Effector memory CD8-positive, alpha-beta T cell (primary cell): ENCODE results near the gene TES.

ENCODE experiments used
- ATAC-seq: fragments of 150-1000 bp; cut with Tn5 transposase; replicated peaks from 2 replicates; pipeline ENCODE4 v1.10.0; 2021; ENCODE audit warnings: mild to moderate bottlenecking, moderate library complexity
- DNase-seq, 3 experiments: peaks; one replicate each; pipeline ENCODE4 v3.0.0; 2021
- H3K27ac Mint-ChIP-seq, 2 donors: one replicate each; pipeline ENCODE4 v1.8.0; 2022; ENCODE audit warnings: mild to moderate bottlenecking in 2 of 2, mixed read lengths in 2 of 2, moderate library complexity in 2 of 2
- H3K27me3 Mint-ChIP-seq, 2 donors: one replicate each; pipeline ENCODE4 v1.8.0; 2022; ENCODE audit warnings: mixed read lengths in 2 of 2
- H3K36me3 Mint-ChIP-seq: one replicate; pipeline ENCODE4 v1.8.0; 2022; ENCODE audit warnings: mild to moderate bottlenecking, moderate library complexity, mixed read lengths; ENCODE audit not compliant: insufficient read depth
- H3K4me1 Mint-ChIP-seq, 2 donors: one replicate each; pipeline ENCODE4 v1.8.0; 2022; ENCODE audit warnings: low read depth in 2 of 2, mixed read lengths in 2 of 2
- H3K4me3 Mint-ChIP-seq, 2 donors: one replicate each; pipeline ENCODE4 v1.8.0; 2022; ENCODE audit warnings: mild to moderate bottlenecking in 2 of 2, mixed read lengths in 2 of 2, moderate library complexity in 2 of 2
- H3K9me3 Mint-ChIP-seq, 2 donors: one replicate each; pipeline ENCODE4 v1.8.0; 2022; ENCODE audit warnings: mixed read lengths in 2 of 2

TES gene

DNA sequence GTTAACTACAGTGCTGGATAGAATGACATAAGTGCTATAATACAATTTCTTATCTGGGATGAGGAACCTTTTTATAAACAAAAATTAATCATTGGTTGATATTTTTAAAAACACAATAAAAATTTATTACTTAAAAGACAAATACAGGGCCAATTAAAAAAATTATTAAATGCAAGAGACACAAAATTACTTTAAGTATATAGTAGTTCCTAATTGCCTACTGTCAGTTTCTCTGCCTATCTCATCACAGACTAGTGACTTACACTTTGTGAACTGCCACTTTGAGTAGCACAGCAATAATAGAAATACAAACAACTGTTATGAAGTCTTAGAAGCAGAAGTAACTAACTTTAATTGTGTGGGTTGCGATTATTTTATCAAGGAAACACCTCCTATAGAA lies 8.4 kb downstream of the TES start:
- peak overlapping the region; percentile 44 to 66 for H3K4me3 Mint-ChIP-seq

GRCh38 chr7:116219288-116219687 lies 8.9 kb downstream of the TES start:
- Mint-ChIP-seq H3K4me3 (peak overlapping the region; percentile 26 to 66), H3K4me1 (peaks cover 55 to 85% of the 10 kb centered on the region in 2 donors), H3K27ac (peak overlapping the region; percentile 89 to 93), H3K9me3 (no peaks in the 10 kb centered on the region), H3K36me3 (no peaks in the 10 kb centered on the region), H3K27me3 (no peaks in the 10 kb centered on the region)
- ATAC-seq, result no peak
- no peak for DNase-seq

More for the DNA sequence above, 8.4 kb downstream of the TES start:
- no peaks in the 10 kb centered on the region for H3K9me3 Mint-ChIP-seq
- H3K36me3 Mint-ChIP-seq, result peaks cover under 1% of the 10 kb centered on the region
- H3K4me1 Mint-ChIP-seq, result peaks cover 54 to 85% of the 10 kb centered on the region in 2 donors
- peak overlapping the region; percentile 89 to 93 for H3K27ac Mint-ChIP-seq
- H3K27me3 Mint-ChIP-seq, result no peaks in the 10 kb centered on the region
- ATAC-seq (no peak), DNase-seq (no peak)

DNA sequence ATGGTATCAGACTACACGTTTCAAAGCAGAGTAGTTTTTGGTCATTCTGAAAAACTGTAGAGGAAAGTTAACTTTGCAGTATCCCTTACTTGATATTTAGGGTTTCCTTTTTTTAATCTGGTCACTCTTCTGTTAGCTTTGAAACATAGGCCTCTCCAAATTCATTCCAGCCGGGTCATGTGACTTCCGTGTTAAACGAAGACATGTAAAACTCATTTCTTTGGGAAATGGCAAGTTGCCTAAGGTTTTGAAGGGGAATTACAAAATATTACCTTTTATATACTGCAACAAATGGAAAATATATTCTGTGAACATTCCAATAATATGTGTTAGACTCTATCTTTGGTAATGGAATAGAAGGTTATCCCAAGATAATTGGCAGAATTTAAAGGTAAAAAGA lies 9.5 kb downstream of the TES start:
- H3K27ac Mint-ChIP-seq, result peak overlapping the region in 1 of 2 donors; percentile 93

GRCh38 chr7:116222501-116222900 lies 12.2 kb downstream of the TES start:
- Mint-ChIP-seq H3K36me3 (peaks cover 6% of the 10 kb centered on the region), H3K27me3 (no peaks in the 10 kb centered on the region), H3K27ac (peak overlapping the region; percentile 32 to 88), H3K4me1 (peaks cover 56 to 87% of the 10 kb centered on the region in 2 donors), H3K4me3 (peak overlapping the region; percentile 44 to 56), H3K9me3 (no peaks in the 10 kb centered on the region)
- no peak for DNase-seq
- ATAC-seq, result no peak

More for the DNA sequence above, 9.5 kb downstream of the TES start:
- Mint-ChIP-seq H3K4me3 (peak overlapping the region in 1 of 2 donors; percentile 26), H3K36me3 (no peaks in the 10 kb centered on the region), H3K4me1 (peaks cover 57 to 85% of the 10 kb centered on the region in 2 donors), H3K9me3 (no peaks in the 10 kb centered on the region), H3K27me3 (no peaks in the 10 kb centered on the region)
- DNase-seq, result no peak
- ATAC-seq, result no peak

DNA sequence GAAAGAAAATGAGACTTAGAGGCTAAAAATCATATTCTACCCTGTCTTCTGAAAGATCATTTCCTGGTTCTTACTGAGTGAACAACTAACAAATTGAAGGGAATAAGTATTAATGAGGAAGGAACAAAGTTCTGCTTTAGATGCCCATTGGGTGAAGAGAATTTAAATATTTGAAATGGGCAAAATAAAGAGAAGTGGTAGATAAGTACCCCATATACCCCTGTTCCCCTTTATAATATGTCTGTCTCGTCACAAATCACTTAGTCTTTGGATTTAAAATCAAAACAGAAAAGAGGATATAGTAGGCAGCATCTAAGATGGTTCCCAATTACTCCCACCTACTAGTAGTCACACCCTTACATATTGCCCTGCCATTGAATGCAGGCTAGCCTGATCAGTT lies 13.2 kb downstream of the TES start:
- ATAC-seq, result no peak
- no peak for DNase-seq
- peaks cover 45 to 84% of the 10 kb centered on the region in 2 donors for H3K4me1 Mint-ChIP-seq
- H3K27me3 Mint-ChIP-seq, result no peaks in the 10 kb centered on the region
- H3K4me3 Mint-ChIP-seq, result peak overlapping the region; percentile 66 to 70
- no peaks in the 10 kb centered on the region for H3K9me3 Mint-ChIP-seq
- H3K27ac Mint-ChIP-seq, result peak overlapping the region; percentile 85 to 88
- peaks cover 6% of the 10 kb centered on the region for H3K36me3 Mint-ChIP-seq

GRCh38 chr7:116224492-116225098 lies 14.3 kb downstream of the TES start:
- no peaks in the 10 kb centered on the region for H3K27me3 Mint-ChIP-seq
- DNase-seq (no peak), ATAC-seq (peak; percentile 85)
- peaks cover 44 to 83% of the 10 kb centered on the region in 2 donors for H3K4me1 Mint-ChIP-seq
- no peaks in the 10 kb centered on the region for H3K9me3 Mint-ChIP-seq
- peaks cover 6% of the 10 kb centered on the region for H3K36me3 Mint-ChIP-seq
- peak overlapping the region; percentile 66 to 70 for H3K4me3 Mint-ChIP-seq
- H3K27ac Mint-ChIP-seq, result peak overlapping the region; percentile 85 to 88

DNA sequence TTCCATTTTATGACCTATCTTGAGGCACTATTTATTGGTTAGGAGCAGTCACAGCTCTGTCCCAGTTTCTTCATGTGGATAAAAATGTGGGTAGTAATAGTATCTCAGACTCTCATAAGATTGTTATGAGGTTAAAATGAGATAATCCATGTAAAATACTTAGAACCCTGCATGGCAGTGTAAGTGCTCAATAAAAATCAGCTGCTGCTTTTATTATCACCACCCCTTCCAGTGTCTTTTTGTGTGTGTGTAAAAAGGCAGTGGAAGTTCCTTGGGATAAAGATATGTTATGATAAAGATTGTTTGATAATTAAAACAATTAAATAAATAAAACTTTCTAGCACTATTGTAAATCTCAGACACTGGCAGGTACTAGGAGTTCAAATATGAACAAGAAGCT lies 15.5 kb downstream of the TES start:
- ATAC-seq, result no peak
- DNase-seq, result no peak
- Mint-ChIP-seq H3K9me3 (no peaks in the 10 kb centered on the region), H3K27me3 (no peaks in the 10 kb centered on the region), H3K36me3 (peaks cover 6% of the 10 kb centered on the region), H3K4me1 (peaks cover 56 to 86% of the 10 kb centered on the region in 2 donors), H3K4me3 (peak overlapping the region in 1 of 2 donors; percentile 66), H3K27ac (peak overlapping the region; percentile 85 to 88)

DNA sequence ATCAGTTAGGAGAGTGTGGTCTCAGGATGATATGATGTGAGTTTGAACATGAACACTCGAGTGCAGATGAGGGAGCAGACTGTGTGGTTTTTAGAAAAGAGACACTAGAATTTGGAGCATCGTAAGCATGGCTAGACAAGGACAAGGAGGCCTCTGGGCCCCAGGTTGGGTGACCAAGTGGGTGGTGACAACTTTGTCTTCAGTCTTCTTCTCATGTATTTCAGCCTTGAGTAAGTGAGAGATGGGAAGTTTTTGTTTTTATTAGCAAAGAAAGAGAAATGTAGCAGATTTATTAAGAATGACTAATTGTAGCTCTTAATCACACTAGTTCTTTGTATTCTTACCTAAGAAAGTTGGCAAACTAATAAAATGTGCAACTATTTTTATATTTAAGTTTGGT lies 16.3 kb downstream of the TES start:
- no peaks in the 10 kb centered on the region for H3K9me3 Mint-ChIP-seq
- H3K36me3 Mint-ChIP-seq, result peaks cover 6% of the 10 kb centered on the region
- peak overlapping the region in 1 of 2 donors; percentile 66 for H3K4me3 Mint-ChIP-seq
- H3K4me1 Mint-ChIP-seq, result peaks cover 58 to 87% of the 10 kb centered on the region in 2 donors
- no peak for DNase-seq
- peak overlapping the region; percentile 85 to 88 for H3K27ac Mint-ChIP-seq
- no peak for ATAC-seq
- no peaks in the 10 kb centered on the region for H3K27me3 Mint-ChIP-seq

GRCh38 chr7:116227678-116228239 lies 17.4 kb downstream of the TES start:
- Mint-ChIP-seq H3K27me3 (no peaks in the 10 kb centered on the region), H3K4me1 (peaks cover 54 to 87% of the 10 kb centered on the region in 2 donors), H3K27ac (peak overlapping the region; percentile 35 to 44), H3K9me3 (no peaks in the 10 kb centered on the region), H3K4me3 (peak overlapping the region in 1 of 2 donors; percentile 0), H3K36me3 (peaks cover 6% of the 10 kb centered on the region)
- DNase-seq (no peak), ATAC-seq (no peak)

DNA sequence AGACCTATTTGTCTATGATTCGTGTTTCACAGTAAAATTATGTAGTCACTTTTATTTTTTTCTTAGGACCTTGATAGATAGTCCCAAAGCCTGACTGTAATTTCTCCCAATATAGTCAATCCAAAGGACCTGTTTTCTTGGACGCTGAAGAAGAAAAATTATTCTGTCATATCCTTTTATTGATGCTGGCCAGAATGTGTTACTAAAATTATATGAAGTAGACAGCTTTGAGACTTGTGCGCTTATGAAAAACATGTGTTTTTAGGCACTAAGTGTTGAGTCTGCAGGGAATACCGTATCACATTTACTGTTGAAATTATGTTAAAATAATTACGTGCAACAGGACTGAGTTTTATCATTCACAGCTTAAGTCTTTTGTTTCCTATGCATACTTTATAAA lies 17.9 kb downstream of the TES start:
- H3K27ac Mint-ChIP-seq, result peak overlapping the region in 1 of 2 donors; percentile 35
- no peaks in the 10 kb centered on the region for H3K27me3 Mint-ChIP-seq
- peaks cover 6% of the 10 kb centered on the region for H3K36me3 Mint-ChIP-seq
- DNase-seq (no peak), ATAC-seq (no peak)
- H3K4me3 Mint-ChIP-seq, result peak overlapping the region in 1 of 2 donors; percentile 0
- H3K4me1 Mint-ChIP-seq, result peaks cover 54 to 85% of the 10 kb centered on the region in 2 donors
- H3K9me3 Mint-ChIP-seq, result no peaks in the 10 kb centered on the region

DNA sequence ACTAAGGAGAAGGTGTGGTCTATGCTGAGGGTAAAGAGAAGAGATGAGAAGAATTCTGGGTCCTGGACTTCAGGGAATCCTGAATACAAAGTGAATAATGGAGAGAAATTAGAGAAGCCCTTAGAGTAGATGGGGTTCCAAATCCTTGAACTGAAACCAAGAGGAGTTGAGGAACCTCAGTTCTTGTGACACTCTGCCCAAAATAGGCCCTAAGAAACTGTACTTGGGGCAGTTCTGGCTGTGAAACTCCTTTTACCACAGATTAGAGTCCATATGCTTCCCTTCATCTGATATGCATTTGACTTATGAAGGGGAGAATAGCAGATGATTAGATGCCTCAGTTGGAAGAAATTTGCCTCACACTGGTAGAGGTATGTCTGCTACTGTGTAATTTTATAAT lies 19.0 kb downstream of the TES start:
- H3K27ac Mint-ChIP-seq, result peak overlapping the region; percentile 21 to 72
- no peaks in the 10 kb centered on the region for H3K9me3 Mint-ChIP-seq
- peak overlapping the region in 1 of 2 donors; percentile 49 for H3K4me3 Mint-ChIP-seq
- ATAC-seq (no peak), DNase-seq (no peak)
- H3K36me3 Mint-ChIP-seq, result peaks cover 6% of the 10 kb centered on the region
- no peaks in the 10 kb centered on the region for H3K27me3 Mint-ChIP-seq
- H3K4me1 Mint-ChIP-seq, result peaks cover 47 to 80% of the 10 kb centered on the region in 2 donors

DNA sequence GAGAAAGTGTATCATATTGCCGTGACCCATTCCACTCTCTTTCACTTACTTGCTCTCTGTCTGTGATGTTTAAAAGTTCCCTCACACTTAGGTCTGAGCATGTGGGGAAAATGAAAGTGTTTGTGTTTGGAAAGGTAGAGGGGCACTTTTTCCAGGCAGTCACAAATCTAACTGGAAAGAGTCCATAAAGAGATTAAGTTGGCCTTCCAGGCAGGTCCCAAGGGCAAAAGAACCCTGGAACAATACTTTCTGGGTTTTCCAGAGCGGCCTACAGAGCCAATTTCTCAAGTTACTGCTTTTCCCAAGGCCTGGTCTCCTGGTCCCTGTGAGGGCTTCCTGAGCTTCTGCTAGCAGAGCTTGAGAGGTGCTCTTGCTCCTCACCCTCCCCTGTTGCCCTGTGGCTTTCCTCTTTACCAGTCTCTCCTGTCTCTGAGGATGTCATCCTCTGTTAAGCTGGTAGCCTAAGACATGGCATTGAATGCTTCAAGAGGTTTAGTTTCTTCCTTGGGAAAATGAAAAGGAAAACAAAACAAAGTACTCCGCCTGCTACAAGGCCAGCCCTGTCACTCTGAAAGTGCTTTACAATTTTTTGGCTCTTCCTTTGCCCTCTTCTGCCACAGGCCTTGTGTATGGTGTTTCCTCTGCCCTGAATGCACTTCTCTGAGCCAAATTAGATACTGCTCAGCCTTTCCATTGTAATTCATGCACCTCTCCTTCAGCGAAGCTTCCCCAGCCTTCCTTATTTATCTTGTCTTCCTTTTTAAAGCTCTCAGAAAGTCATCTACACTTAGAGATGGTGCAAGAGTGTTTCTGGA lies 20.1 kb downstream of the TES start:
- Mint-ChIP-seq H3K4me1 (peaks cover 41 to 77% of the 10 kb centered on the region in 2 donors), H3K4me3 (peak overlapping the region; percentile 8 to 49)
- peak; percentile 41 for ATAC-seq

DNA sequence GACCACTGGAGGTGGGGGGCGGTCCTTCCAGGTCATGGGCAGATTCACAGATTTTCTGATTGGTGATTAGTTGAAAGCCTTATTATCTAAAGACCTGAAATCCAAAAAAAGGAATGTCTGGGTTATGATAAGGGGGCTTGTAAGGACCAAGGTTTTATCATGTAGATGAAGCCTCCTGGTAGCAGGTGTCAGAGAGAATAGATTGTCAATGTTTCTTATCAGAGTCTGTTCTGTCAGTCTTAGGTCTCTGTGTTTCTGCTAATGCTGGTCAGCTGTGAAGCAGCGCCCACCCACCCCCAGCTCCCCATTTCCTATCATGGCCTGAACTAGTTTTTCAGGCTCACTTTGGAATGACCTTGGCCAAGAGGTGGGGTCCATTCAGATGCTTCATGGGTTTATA lies 21.2 kb downstream of the TES start:
- Mint-ChIP-seq H3K27me3 (no peaks in the 10 kb centered on the region), H3K4me1 (peaks cover 34 to 73% of the 10 kb centered on the region in 2 donors), H3K27ac (peak overlapping the region; percentile 8 to 72), H3K36me3 (peaks cover 20% of the 10 kb centered on the region), H3K4me3 (peak overlapping the region in 1 of 2 donors; percentile 9), H3K9me3 (no peaks in the 10 kb centered on the region)
- no peak for ATAC-seq
- DNase-seq, result no peak

More for the DNA sequence above, 20.1 kb downstream of the TES start:
- Mint-ChIP-seq H3K27me3 (no peaks in the 10 kb centered on the region), H3K9me3 (no peaks in the 10 kb centered on the region), H3K27ac (peak overlapping the region; percentile 21 to 72), H3K36me3 (peaks cover 12% of the 10 kb centered on the region)
- no peak for DNase-seq
